Measurements from ENCODE around the gene SIRT3. TPM values are rescaled to one million over a fixed set of nuclear protein-coding genes. Genes with fewer than 3 reads are reported as not detected.
A peak's percentile ranks its signal among the peaks of the same experiment; 100 is the strongest.
"Not testable (repeated sequence)": the region's sequence is repeated elsewhere in the genome, so short reads cannot be mapped to it uniquely, and the experiment has no call there.

The SIRT3 gene
- total and polyA plus RNA-seq, 3 experiments from 2014 or later, result 12.2 to 14.8 (median 13.6) TPM

DNA sequence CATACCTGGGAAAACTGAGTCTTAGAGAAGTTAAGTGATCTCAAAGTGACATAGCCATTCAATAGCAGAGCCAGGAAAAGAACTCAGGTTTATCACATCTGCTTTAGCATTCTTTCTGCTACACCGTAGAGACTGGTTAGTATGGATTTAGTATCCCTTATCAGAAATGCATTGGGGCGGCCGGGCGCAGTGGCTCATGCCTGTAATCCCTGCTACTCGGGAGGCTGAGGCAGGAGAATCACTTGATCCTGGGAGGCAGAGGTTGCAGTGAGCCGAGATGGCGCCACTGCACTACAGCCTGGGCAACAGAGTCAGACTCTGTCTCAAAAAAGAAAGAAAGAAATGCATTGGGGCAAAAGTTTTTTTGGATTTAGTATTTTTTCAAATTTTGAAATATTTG lies 2.2 kb upstream of the SIRT3 start:
- ChIA-PET POLR2A (interaction anchor here (1.7 to 2.0 kb wide), 2 partner anchors 30 to 168 kb away, joined by 7 to 9 read pairs; no protein-coding TSS in a partner anchor), CTCF (interaction anchor here (1.8 to 3.5 kb wide), 5 partner anchors 12 to 212 kb away, joined by 4 to 20 read pairs (median 11); partner anchors contain the start of gene PTDSS2)
- Mint-ChIP-seq H3K4me1 (peaks cover 45 to 71% (median 61%) of the 10 kb centered on the region in 3 donors), H3K36me3 (peaks cover 3 to 60% (median 14%) of the 10 kb centered on the region in 3 donors), H3K4me3 (peak overlapping the region; percentile 58 to 100 (median 97)), H3K27ac (peak overlapping the region in 7 of 8 donors; percentile 71 to 100 (median 100))
- H3K4me3 ChIP-seq (ENCODE audit: low read length); H3K27me3 Mint-ChIP-seq; H3K9me3 Mint-ChIP-seq; H3K9me3 ChIP-seq (ENCODE audit: low read length); DNase-seq; H3K27me3 ChIP-seq (ENCODE audit: insufficient read depth, low read length, poor library complexity, severe bottlenecking); H3K27ac ChIP-seq (ENCODE audit: low read depth, low read length): not testable (repeated sequence)
- peaks cover 24% of the 10 kb centered on the region for H3K4me1 ChIP-seq (ENCODE audit: insufficient read depth, low read length)
- H3K36me3 ChIP-seq (ENCODE audit: insufficient read depth, low read length), result peaks cover 14% of the 10 kb centered on the region

DNA sequence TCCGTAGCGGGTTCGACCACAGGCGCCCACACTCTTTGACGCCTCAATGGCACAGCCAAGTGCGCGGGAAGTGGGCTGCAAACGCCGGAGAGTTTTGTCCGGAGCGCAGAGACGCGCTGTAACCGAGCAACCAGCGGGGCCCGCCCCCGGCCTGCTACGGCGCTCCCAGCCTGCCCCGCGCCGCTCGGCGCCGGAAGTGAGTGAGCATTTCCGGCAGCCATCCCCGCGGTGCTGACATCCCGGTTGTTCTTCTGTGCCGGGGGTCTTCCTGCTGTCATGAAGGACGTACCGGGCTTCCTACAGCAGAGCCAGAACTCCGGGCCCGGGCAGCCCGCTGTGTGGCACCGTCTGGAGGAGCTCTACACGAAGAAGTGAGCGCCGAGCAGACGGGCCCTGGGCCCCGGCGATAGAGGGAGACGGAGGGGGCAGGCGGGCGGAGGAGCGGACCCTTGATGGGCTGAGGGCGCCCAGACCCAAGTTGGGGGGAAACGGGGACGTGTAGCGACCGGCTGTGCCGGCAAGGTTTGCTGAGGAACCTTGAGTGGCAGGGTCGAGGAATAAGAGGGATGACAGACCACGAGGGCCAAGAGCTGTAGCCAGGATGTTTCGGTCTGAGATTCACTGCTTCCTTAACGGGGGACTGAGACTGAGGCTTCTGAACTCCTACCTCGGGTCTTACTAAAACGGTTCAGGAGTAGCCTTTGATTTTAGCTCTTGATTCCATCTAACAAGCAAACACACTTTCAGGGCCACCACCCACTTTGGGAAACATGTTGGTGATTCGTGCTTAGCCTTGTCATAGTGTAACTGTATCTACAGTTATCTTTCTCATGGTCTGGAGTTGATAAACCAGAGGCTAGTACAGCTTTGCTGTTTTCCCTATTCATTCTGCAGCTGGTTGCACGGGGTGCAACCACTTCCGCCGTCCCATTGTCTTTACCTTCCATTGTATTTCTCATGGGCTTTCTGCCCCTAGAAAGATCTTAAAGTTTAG lies 929 bp upstream of the SIRT3 start, which contains the start of gene PSMD13:
TSS of gene PSMD13 (plus strand) at position 203 of the 994 bp plus-strand sequence. CDS start at position 277, 74 bp downstream.
- ChIA-PET CTCF (interaction anchor here (1.2 to 3.5 kb wide), 8 partner anchors 14 to 214 kb away, joined by 3 to 20 read pairs (median 6); partner anchors contain the start of genes BET1L, PTDSS2 and RIC8A), POLR2A (interaction anchor here (0.7 to 2.0 kb wide), 6 partner anchors 22 to 169 kb away, joined by 3 to 17 read pairs (median 8); partner anchors contain the start of genes BET1L and RIC8A)
- peak; percentile 83 to 91 (median 88) for DNase-seq
- peak within 1 kb of the TSS; percentile 95 to 100 (median 97) for H3K4me3 Mint-ChIP-seq
- no peaks in the 10 kb centered on the region for H3K9me3 ChIP-seq (ENCODE audit: low read length)
- H3K4me1 ChIP-seq (ENCODE audit: insufficient read depth, low read length), result peaks cover 24% of the 10 kb centered on the region
- H3K27me3 Mint-ChIP-seq, result peaks cover 0 to 4% of the 10 kb centered on the region in 2 donors
- no peaks in the 10 kb centered on the region for H3K9me3 Mint-ChIP-seq
- peak within 1 kb of the TSS; percentile 100 for H3K27ac ChIP-seq (ENCODE audit: low read depth, low read length)
- H3K36me3 Mint-ChIP-seq, result peaks cover 0 to 55% (median 13%) of the 10 kb centered on the region in 3 donors
- peaks cover 39 to 71% (median 53%) of the 10 kb centered on the region in 3 donors for H3K4me1 Mint-ChIP-seq
- H3K27ac Mint-ChIP-seq, result peak within 1 kb of the TSS; percentile 98 to 100 (median 100)
- peak within 1 kb of the TSS; percentile 95 for H3K4me3 ChIP-seq (ENCODE audit: low read length)
- H3K27me3 ChIP-seq (ENCODE audit: insufficient read depth, low read length, poor library complexity, severe bottlenecking), result no peaks in the 10 kb centered on the region
- peaks cover 11% of the 10 kb centered on the region for H3K36me3 ChIP-seq (ENCODE audit: insufficient read depth, low read length)

DNA sequence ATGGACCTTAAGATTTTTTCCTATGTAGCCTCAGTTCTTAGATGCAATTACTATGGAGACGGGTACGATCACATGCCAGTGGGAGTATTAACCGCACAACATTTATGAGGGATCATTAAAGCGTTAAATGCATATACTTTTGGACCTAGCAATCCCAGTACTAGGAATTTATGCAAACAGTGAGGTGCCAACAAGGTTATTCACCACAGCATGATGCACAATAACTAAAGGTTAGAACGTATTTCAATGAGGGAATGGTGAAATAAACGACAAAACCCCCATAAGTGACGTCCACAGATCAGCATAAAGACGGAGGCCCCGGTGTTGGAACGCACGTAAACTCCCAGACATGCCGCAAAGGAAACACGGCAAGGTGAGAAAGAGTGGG lies 539 bp downstream of the SIRT3 start:
- H3K27me3 ChIP-seq (ENCODE audit: insufficient read depth, low read length, poor library complexity, severe bottlenecking), result no peaks in the 10 kb centered on the region
- peak overlapping the region; percentile 69 for H3K27ac ChIP-seq (ENCODE audit: low read depth, low read length)
- H3K27ac Mint-ChIP-seq, result peak overlapping the region; percentile 74 to 99 (median 97)
- CTCF ChIA-PET, result interaction anchor here (1.6 kb wide), 1 partner anchor 32 kb away, joined by 3 read pairs; no protein-coding TSS in a partner anchor
- H3K27me3 Mint-ChIP-seq, result peaks cover 0 to 4% of the 10 kb centered on the region in 2 donors
- H3K4me3 ChIP-seq (ENCODE audit: low read length), result peak overlapping the region; percentile 69
- peak overlapping the region; percentile 83 to 99 (median 96) for H3K4me3 Mint-ChIP-seq
- peaks cover 24% of the 10 kb centered on the region for H3K4me1 ChIP-seq (ENCODE audit: insufficient read depth, low read length)
- no peaks in the 10 kb centered on the region for H3K9me3 Mint-ChIP-seq
- peaks cover 32 to 60% (median 43%) of the 10 kb centered on the region in 3 donors for H3K4me1 Mint-ChIP-seq
- DNase-seq, result peak in 3 of 5 donors; percentile 70 to 89 (median 81)
- peaks cover 4% of the 10 kb centered on the region for H3K36me3 ChIP-seq (ENCODE audit: insufficient read depth, low read length)
- POLR2A ChIA-PET, result interaction anchor here (1.6 kb wide), 1 partner anchor 29 kb away, joined by 8 read pairs; the partner anchor contains the start of genes BET1L and RIC8A
- H3K36me3 Mint-ChIP-seq, result peaks cover 0 to 44% (median 4%) of the 10 kb centered on the region in 3 donors
- no peaks in the 10 kb centered on the region for H3K9me3 ChIP-seq (ENCODE audit: low read length)

DNA sequence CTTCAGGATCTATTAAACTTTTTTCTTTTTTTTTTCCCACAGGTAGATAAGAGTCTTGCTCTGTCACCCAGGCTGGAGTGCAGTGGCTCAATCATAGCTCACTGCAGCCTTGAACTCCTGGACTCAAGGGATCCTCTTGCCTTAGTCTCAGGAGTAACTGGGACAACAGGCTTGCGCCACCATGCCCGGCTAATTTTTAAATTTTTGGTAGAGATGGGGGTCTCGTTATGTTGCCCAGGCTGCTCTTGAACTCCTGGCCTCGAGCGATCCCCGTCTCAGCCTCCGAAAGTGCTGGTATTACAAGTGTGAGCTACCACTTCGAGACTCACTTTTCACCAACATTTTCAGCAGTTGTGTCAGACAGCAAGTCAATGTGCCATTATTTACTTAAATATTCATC lies 962 bp downstream of the SIRT3 start:
- peaks cover 4% of the 10 kb centered on the region for H3K36me3 ChIP-seq (ENCODE audit: insufficient read depth, low read length)
- H3K9me3 Mint-ChIP-seq, result no peaks in the 10 kb centered on the region
- ChIA-PET POLR2A (interaction anchor here (1.6 kb wide), 1 partner anchor 29 kb away, joined by 8 read pairs; the partner anchor contains the start of genes BET1L and RIC8A), CTCF (interaction anchor here (0.6 to 1.2 kb wide), 2 partner anchors 24 to 81 kb away, joined by 3 to 4 read pairs; no protein-coding TSS in a partner anchor)
- peak overlapping the region; percentile 83 to 99 (median 96) for H3K4me3 Mint-ChIP-seq
- H3K4me3 ChIP-seq (ENCODE audit: low read length), result peak overlapping the region; percentile 69
- DNase-seq, result no peak
- peaks cover 0 to 4% of the 10 kb centered on the region in 2 donors for H3K27me3 Mint-ChIP-seq
- H3K27me3 ChIP-seq (ENCODE audit: insufficient read depth, low read length, poor library complexity, severe bottlenecking), result no peaks in the 10 kb centered on the region
- H3K27ac ChIP-seq (ENCODE audit: low read depth, low read length), result peak overlapping the region; percentile 69
- no peaks in the 10 kb centered on the region for H3K9me3 ChIP-seq (ENCODE audit: low read length)
- peaks cover 32 to 57% (median 39%) of the 10 kb centered on the region in 3 donors for H3K4me1 Mint-ChIP-seq
- peaks cover 0 to 44% (median 4%) of the 10 kb centered on the region in 3 donors for H3K36me3 Mint-ChIP-seq
- peak overlapping the region; percentile 74 to 99 (median 97) for H3K27ac Mint-ChIP-seq
- peaks cover 24% of the 10 kb centered on the region for H3K4me1 ChIP-seq (ENCODE audit: insufficient read depth, low read length)

DNA sequence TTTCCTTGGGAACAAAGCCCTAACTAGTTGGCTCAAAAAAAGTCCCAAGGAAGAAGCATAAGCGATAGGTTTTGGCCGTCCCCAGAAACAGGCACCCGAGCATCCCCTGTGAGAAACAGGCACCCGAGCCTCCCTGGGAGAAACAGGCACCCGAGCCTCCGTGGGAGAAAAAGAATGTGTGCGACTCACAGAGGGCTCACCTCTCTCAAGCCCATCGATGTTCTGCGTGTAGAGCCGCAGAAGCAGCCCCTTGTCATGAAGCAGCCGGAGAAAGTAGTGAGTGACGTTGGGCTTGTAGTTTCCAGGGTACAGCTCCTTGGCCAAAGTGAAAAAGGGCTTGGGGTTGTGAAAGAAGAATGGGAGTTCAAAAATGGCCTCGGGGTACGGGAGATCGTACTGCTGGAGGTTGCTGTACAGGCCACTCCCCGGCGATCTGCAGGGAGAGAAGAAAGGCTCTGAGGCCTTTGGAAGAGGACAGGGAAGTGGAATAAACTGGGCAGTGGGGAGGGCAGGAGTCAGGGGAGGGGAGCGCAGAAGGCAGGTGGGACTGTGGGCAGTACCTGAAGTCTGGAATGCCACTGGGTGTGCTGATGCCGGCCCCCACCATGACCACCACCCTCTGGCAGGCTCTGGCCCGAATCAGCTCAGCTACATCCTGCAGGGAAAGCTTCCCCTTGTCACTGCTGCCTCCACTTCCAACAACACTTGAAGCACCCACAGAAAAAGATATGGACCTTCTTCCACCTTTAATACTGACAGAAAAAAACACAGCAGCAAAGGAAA lies 3.2 kb downstream of the SIRT3 start:
- H3K4me3 Mint-ChIP-seq, result peak overlapping the region in 1 of 7 donors; percentile 73
- Histone ChIP-seq H3K27ac (ENCODE audit: low read depth, low read length) (no peak overlapping the region), H3K27me3 (ENCODE audit: insufficient read depth, low read length, poor library complexity, severe bottlenecking) (no peaks in the 10 kb centered on the region), H3K36me3 (ENCODE audit: insufficient read depth, low read length) (no peaks in the 10 kb centered on the region), H3K4me1 (ENCODE audit: insufficient read depth, low read length) (peaks cover 19% of the 10 kb centered on the region), H3K4me3 (ENCODE audit: low read length) (no peak overlapping the region), H3K9me3 (ENCODE audit: low read length) (no peaks in the 10 kb centered on the region)
- ChIA-PET POLR2A (no interaction called here), CTCF (no interaction called here)
- peaks cover 0 to 4% of the 10 kb centered on the region in 2 donors for H3K27me3 Mint-ChIP-seq
- peaks cover 0 to 38% (median 6%) of the 10 kb centered on the region in 3 donors for H3K36me3 Mint-ChIP-seq
- H3K4me1 Mint-ChIP-seq, result peaks cover 25 to 47% (median 25%) of the 10 kb centered on the region in 3 donors
- no peak for DNase-seq
- H3K27ac Mint-ChIP-seq, result peak overlapping the region in 7 of 8 donors; percentile 50 to 98 (median 73)
- H3K9me3 Mint-ChIP-seq, result no peaks in the 10 kb centered on the region

DNA sequence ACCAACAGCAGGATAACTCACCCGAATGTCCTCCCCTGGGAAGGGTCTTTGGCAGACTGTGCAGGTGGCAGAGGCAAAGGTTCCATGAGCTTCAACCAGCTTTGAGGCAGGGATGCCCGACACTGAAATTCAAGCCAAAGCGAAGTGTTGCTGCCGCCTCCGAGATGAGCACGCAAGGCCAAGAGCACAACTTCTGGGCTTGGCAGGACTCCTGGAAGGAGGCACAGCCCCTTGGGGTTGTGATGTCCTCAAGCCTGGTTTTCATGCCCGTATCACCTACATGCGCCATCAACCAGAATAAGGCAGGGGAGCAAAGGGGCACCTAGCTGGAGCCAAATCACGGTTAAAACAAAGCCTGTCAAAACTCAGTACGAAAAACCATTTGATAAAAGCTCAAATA lies 5.7 kb downstream of the SIRT3 start:
- peaks cover 0 to 34% (median 8%) of the 10 kb centered on the region in 3 donors for H3K36me3 Mint-ChIP-seq
- CTCF ChIA-PET, result no interaction called here
- H3K9me3 ChIP-seq (ENCODE audit: low read length), result no peaks in the 10 kb centered on the region
- H3K4me1 Mint-ChIP-seq, result peaks cover 8 to 32% (median 14%) of the 10 kb centered on the region in 3 donors
- H3K9me3 Mint-ChIP-seq, result no peaks in the 10 kb centered on the region
- H3K27ac Mint-ChIP-seq, result peak overlapping the region in 1 of 8 donors; percentile 29
- H3K4me3 ChIP-seq (ENCODE audit: low read length), result no peak overlapping the region
- DNase-seq, result no peak
- no peaks in the 10 kb centered on the region for H3K27me3 ChIP-seq (ENCODE audit: insufficient read depth, low read length, poor library complexity, severe bottlenecking)
- H3K27ac ChIP-seq (ENCODE audit: low read depth, low read length), result no peak overlapping the region
- H3K4me3 Mint-ChIP-seq, result no peak overlapping the region
- H3K4me1 ChIP-seq (ENCODE audit: insufficient read depth, low read length), result peaks cover 7% of the 10 kb centered on the region
- POLR2A ChIA-PET, result no interaction called here
- no peaks in the 10 kb centered on the region for H3K27me3 Mint-ChIP-seq
- H3K36me3 ChIP-seq (ENCODE audit: insufficient read depth, low read length), result no peaks in the 10 kb centered on the region

DNA sequence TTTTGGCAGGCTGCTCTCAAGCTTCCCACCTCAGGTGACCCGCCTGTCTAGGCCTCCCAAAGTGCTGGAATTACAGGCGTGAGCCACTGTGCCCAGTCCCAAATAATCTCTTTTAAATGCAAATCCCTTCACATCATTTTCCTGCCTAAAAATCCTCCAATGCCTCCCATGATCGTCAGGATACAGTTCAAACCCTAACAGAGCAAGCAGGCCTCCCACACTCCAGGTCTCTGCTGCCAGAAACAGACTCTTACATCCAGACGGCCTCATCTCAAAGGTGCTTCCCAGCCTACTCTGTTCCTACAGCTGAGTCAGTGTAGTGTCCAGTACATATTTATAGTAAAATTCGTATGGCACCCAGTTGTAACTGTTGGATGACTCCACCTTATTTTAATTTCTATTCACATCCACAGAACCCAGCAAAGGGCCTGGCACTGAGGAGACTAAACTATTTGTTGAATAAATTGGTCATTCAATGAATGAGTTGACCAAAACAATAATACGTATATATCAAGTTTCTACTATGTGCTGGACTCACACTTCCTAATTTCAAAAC lies 8.2 kb downstream of the SIRT3 start:
- DNase-seq, result no peak
- Mint-ChIP-seq H3K9me3 (peaks cover 0 to 1% (median 0%) of the 10 kb centered on the region in 5 donors), H3K4me3 (no peak overlapping the region), H3K27me3 (no peaks in the 10 kb centered on the region), H3K27ac (peak overlapping the region in 4 of 8 donors; percentile 49 to 93 (median 68)), H3K4me1 (peaks cover 4 to 16% (median 5%) of the 10 kb centered on the region in 3 donors), H3K36me3 (peaks cover 0 to 36% (median 8%) of the 10 kb centered on the region in 3 donors)
- CTCF ChIA-PET, result no interaction called here
- H3K4me1 ChIP-seq (ENCODE audit: insufficient read depth, low read length), result no peaks in the 10 kb centered on the region
- H3K27ac ChIP-seq (ENCODE audit: low read depth, low read length), result no peak overlapping the region
- no peak overlapping the region for H3K4me3 ChIP-seq (ENCODE audit: low read length)
- peaks cover 6% of the 10 kb centered on the region for H3K36me3 ChIP-seq (ENCODE audit: insufficient read depth, low read length)
- no peaks in the 10 kb centered on the region for H3K9me3 ChIP-seq (ENCODE audit: low read length)
- no peaks in the 10 kb centered on the region for H3K27me3 ChIP-seq (ENCODE audit: insufficient read depth, low read length, poor library complexity, severe bottlenecking)
- POLR2A ChIA-PET, result no interaction called here

Measured in CD8-positive, alpha-beta memory T cell (primary cell).